Esophagus squamous epithelium (tissue), 4 donors: ENCODE measurements around the gene ZBED4.

Source experiments
- CTCF ChIP-seq, 6 experiments: fragments of 450-650 bp in 4 of 6; fragments of 200-600 bp in 2 of 6; sonication (generic) in 2 of 6; IDR thresholded peaks; one replicate each; pipeline ENCODE4 v1.5.1; 2016 to 2019; ENCODE audit warnings: antibody characterized with exemption in 6 of 6, mild to moderate bottlenecking in 4 of 6, moderate library complexity in 4 of 6
- POLR2A ChIP-seq, 4 donors: fragments of 450-650 bp; IDR thresholded peaks; one replicate each; pipeline ENCODE4 v1.6.1; 2017; ENCODE audit warnings: antibody characterized with exemption in 4 of 4, mild to moderate bottlenecking in 4 of 4, moderate library complexity in 3 of 4

GRCh38 chr22:49911881-49912625, 58.4 kb downstream of the ZBED4 start:
- TF ChIP-seq POLR2A (IDR thresholded peaks at IDR 0.05) (no peak), CTCF (IDR thresholded peaks at IDR 0.05) (no peak)
